Osteoblast (primary cell): ENCODE results near the gene NEUROG1. TPM values are rescaled to one million over a fixed set of nuclear protein-coding genes. Genes with fewer than 3 reads are reported as not detected.
A peak's percentile ranks its signal among the peaks of the same experiment; 100 is the strongest.

Experiments used
- DNase-seq: peaks from one replicate; pipeline ENCODE4 v3.0.0; 2011; ENCODE audit warnings: low spot score, mixed read lengths; ENCODE audit not compliant: insufficient read length; ENCODE audit errors: missing footprints
- H2AFZ ChIP-seq: 2 replicates; pipeline ENCODE4 v1.6.0; 2011; ENCODE audit warnings: mild to moderate bottlenecking, low read length
- H3K27ac ChIP-seq: 2 replicates; pipeline ENCODE4 v1.5.1; 2011; ENCODE audit warnings: mild to moderate bottlenecking, low read depth, low read length, moderate library complexity
- H3K27me3 ChIP-seq: 2 replicates; pipeline ENCODE4 v1.6.0; 2012; ENCODE audit warnings: mild to moderate bottlenecking, control low read depth, inconsistent platforms, low read length, moderate library complexity; ENCODE audit not compliant: insufficient read depth
- H3K36me3 ChIP-seq: 2 replicates; pipeline ENCODE4 v1.5.1; 2011; ENCODE audit warnings: mild to moderate bottlenecking, low read length, control low read depth, moderate library complexity; ENCODE audit not compliant: insufficient read depth
- H3K4me1 ChIP-seq: 2 replicates; pipeline ENCODE4 v1.5.1; 2011; ENCODE audit warnings: mild to moderate bottlenecking, low read length, control low read depth, moderate library complexity; ENCODE audit not compliant: insufficient read depth
- H3K4me2 ChIP-seq: 2 replicates; pipeline ENCODE4 v1.6.0; 2011; ENCODE audit warnings: mild to moderate bottlenecking, low read length; ENCODE audit not compliant: insufficient read depth
- H3K4me3 ChIP-seq: fragments of 200-600 bp; sonication (generic); 3 replicates; pipeline ENCODE4 v1.5.1; 2012; ENCODE audit warnings: mild to moderate bottlenecking, low read length, inconsistent platforms; ENCODE audit not compliant: insufficient read depth
- H3K79me2 ChIP-seq: 2 replicates; pipeline ENCODE4 v1.6.0; 2012; ENCODE audit warnings: mild to moderate bottlenecking, low read length, control low read depth, inconsistent platforms; ENCODE audit not compliant: insufficient read depth
- H3K9me3 ChIP-seq: 2 replicates; pipeline ENCODE4 v1.5.1; 2011; ENCODE audit warnings: low read depth, low read length, control low read depth
- H4K20me1 ChIP-seq: 2 replicates; pipeline ENCODE4 v1.6.0; 2012; ENCODE audit warnings: mild to moderate bottlenecking, low read length, control low read depth; ENCODE audit not compliant: insufficient read depth
- total RNA-seq: library from RNA; depleted of rRNA; stranded (reverse); fragments of >200 nt; gene quantifications from 2 replicates; pipeline ENCODE4 v1.2.3, GENCODE V29; 2012
- TF ChIP-seq, protein P1 (sequence below): IDR thresholded peaks from 2 replicates; pipeline ENCODE4 v1.5.1; 2011; ENCODE audit warnings: mild to moderate bottlenecking, low read depth, low read length, moderate library complexity; ENCODE audit errors: extremely low read depth

Gene NEUROG1, protein sequence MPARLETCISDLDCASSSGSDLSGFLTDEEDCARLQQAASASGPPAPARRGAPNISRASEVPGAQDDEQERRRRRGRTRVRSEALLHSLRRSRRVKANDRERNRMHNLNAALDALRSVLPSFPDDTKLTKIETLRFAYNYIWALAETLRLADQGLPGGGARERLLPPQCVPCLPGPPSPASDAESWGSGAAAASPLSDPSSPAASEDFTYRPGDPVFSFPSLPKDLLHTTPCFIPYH
- total RNA-seq = not detected in 2 replicates

DNA sequence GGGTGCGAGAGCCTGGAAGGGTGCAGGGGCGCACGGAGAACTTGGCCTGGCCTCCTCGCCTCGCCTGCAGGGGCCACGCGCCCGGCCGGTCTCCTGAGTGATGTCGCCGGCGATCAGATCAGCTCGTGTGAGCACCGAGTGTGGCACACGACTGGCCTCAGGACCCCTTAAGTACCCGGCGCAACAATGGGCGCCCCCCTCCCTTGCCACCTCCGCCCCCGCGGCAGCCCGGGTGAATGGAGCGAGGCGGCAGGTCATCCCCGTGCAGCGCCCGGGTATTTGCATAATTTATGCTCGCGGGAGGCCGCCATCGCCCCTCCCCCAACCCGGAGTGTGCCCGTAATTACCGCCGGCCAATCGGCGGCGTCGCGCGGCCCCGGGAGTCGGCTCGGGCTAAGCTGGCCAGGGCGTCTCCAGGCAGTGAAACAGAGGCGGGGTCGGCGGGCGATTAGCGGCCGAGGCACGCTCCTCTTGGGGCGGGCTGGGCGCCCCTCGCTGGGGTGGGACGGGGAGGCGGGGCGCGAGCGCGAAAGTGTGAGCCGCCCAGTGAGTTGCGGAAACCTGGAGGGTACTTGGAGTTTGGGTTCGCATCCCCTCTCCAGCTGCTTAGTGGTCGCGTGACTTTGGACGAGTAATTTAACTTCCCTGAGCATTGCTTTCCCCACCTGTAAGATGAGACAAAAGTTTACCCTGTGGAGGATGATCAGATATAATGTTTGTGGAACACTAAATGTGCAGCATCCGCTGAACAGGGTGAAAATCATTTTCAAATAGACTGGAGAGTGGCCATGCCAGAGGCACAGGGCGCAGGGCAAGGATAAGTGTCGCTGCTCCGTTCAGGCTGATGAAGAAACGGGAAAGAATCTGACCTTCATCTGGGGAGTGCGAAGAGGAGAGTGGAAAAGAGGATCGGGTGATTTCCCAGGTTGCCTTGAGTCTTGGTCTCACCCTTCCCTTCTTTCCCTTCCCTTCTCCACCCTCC, at the start of gene NEUROG1:
TSS of gene NEUROG1 (minus strand) at position 145 of the 982 bp plus-strand sequence. CDS start 274 bp downstream, outside the sequence.
- no peaks in the 10 kb centered on the region for H3K79me2 ChIP-seq
- no peak within 1 kb of the TSS for H2AFZ ChIP-seq
- H3K4me1 ChIP-seq = no peaks in the 10 kb centered on the region
- DNase-seq = peak; percentile 78
- H3K4me2 ChIP-seq = no peak within 1 kb of the TSS
- no peaks in the 10 kb centered on the region for H3K36me3 ChIP-seq
- H3K27me3 ChIP-seq = peaks cover 90% of the 10 kb centered on the region
- H3K9me3 ChIP-seq = no peaks in the 10 kb centered on the region
- no peaks in the 10 kb centered on the region for H4K20me1 ChIP-seq
- TF ChIP-seq, protein P1, sequence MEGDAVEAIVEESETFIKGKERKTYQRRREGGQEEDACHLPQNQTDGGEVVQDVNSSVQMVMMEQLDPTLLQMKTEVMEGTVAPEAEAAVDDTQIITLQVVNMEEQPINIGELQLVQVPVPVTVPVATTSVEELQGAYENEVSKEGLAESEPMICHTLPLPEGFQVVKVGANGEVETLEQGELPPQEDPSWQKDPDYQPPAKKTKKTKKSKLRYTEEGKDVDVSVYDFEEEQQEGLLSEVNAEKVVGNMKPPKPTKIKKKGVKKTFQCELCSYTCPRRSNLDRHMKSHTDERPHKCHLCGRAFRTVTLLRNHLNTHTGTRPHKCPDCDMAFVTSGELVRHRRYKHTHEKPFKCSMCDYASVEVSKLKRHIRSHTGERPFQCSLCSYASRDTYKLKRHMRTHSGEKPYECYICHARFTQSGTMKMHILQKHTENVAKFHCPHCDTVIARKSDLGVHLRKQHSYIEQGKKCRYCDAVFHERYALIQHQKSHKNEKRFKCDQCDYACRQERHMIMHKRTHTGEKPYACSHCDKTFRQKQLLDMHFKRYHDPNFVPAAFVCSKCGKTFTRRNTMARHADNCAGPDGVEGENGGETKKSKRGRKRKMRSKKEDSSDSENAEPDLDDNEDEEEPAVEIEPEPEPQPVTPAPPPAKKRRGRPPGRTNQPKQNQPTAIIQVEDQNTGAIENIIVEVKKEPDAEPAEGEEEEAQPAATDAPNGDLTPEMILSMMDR = no peak
- no peak within 1 kb of the TSS for H3K27ac ChIP-seq
- no peak within 1 kb of the TSS for H3K4me3 ChIP-seq

DNA sequence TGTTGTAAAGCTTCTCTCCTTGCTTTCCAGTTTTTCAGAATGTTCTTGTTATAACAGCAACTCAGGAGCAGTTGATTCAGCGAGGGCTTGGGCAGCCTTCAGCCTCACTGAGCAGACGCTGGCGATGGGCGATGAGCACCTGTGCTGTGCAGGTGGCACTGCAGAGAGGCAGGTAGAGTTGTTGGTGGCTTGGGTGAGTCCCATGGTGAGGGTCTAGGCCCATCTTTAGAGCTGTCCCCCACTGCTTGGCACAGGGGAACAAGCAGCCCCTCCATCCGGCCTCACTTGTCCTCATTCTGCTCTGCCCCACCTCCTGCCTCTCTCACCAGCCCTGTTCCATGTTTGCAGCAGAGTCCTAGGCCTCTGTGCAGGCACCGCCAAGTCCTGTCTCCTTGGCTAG, 49.2 kb upstream of the NEUROG1 start:
- peak; percentile 10 for DNase-seq
- H3K36me3 ChIP-seq = no peaks in the 10 kb centered on the region
- H3K4me1 ChIP-seq = no peaks in the 10 kb centered on the region
- no peaks in the 10 kb centered on the region for H4K20me1 ChIP-seq
- H3K4me3 ChIP-seq = no peak overlapping the region
- H3K4me2 ChIP-seq = no peak overlapping the region
- H2AFZ ChIP-seq = no peak overlapping the region
- TF ChIP-seq, protein P1 = no peak
- H3K9me3 ChIP-seq = no peaks in the 10 kb centered on the region
- H3K27ac ChIP-seq = no peak overlapping the region
- peaks cover 22% of the 10 kb centered on the region for H3K27me3 ChIP-seq
- no peaks in the 10 kb centered on the region for H3K79me2 ChIP-seq

DNA sequence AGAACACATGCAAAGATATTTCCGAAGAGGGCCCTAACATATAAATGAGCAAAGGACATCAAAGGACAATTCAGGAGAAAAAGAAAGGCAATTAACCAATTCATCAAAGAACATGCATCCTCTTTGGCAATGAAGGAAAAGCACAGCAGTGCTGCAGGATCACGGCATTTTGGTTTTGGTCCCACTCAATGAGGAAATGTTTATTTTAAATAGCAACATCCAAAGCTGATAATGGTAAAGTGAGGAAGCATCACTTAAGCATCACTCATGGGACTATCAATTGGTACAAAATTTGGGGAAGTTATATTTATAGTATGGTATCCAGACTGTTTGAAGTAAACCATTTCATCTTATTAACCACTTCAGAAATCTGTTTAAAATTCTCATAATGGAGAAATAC, 48.5 kb upstream of the NEUROG1 start:
- H3K27me3 ChIP-seq = peaks cover 28% of the 10 kb centered on the region
- no peak overlapping the region for H3K4me3 ChIP-seq

More for the DNA sequence above, 48.5 kb upstream of the NEUROG1 start:
- H3K36me3 ChIP-seq = no peaks in the 10 kb centered on the region
- H3K4me2 ChIP-seq = no peak overlapping the region
- H2AFZ ChIP-seq = no peak overlapping the region
- DNase-seq = peak; percentile 3
- no peaks in the 10 kb centered on the region for H4K20me1 ChIP-seq
- no peaks in the 10 kb centered on the region for H3K9me3 ChIP-seq
- no peaks in the 10 kb centered on the region for H3K79me2 ChIP-seq
- no peaks in the 10 kb centered on the region for H3K4me1 ChIP-seq
- TF ChIP-seq, protein P1 = no peak
- H3K27ac ChIP-seq = no peak overlapping the region
